IMR-90 (cell line): ENCODE measurements around the gene SPAG7. TPM values are rescaled to one million over a fixed set of nuclear protein-coding genes. Genes with fewer than 3 reads are reported as not detected.

ENCODE experiments used
- ATAC-seq: fragments of 200-7000 bp; cut with Tn5 transposase; 2 replicates; pipeline ENCODE4 v1.9.1; 2020; ENCODE audit warnings: low read depth, mild to moderate bottlenecking, moderate library complexity
- BruUV-seq: library from RNA; stranded (reverse); fragments of 400-500 nt; replicated peaks from 2 replicates; lab custom pipeline; 2021; lab: Mats Ljungman, UMichigan
- CTCF ChIA-PET: fragments of 300-600 bp; formaldehyde crosslinking; extraction: SDS; loops from one replicate; lab custom pipeline; 2021; ENCODE audit warnings: antibody characterized with exemption; lab: Yijun Ruan, JAX
- POLR2A ChIA-PET: fragments of 300-600 bp; sonication (Branson Sonifier 250); formaldehyde crosslinking; loops from one replicate; lab custom pipeline; 2022; ENCODE audit warnings: antibody characterized with exemption; ENCODE audit not compliant: unreplicated experiment; lab: Charles Lee
- DNase-seq: peaks from one replicate; pipeline ENCODE4 v3.0.0; 2013
- H2AFZ ChIP-seq: replicated peaks from 2 replicates; pipeline ENCODE3; 2013; ENCODE audit warnings: low read length, mild to moderate bottlenecking; ENCODE audit not compliant: poor library complexity
- H2AK5ac ChIP-seq: 2 replicates; pipeline ENCODE4 v1.6.1; 2013; ENCODE audit warnings: low read depth, low read length, inconsistent platforms
- H2AK9ac ChIP-seq: replicated peaks from 2 replicates; pipeline ENCODE3; 2013; ENCODE audit warnings: mild to moderate bottlenecking, low read depth, low read length, moderate library complexity; ENCODE audit not compliant: poor library complexity
- H2BK120ac ChIP-seq: 2 replicates; pipeline ENCODE4 v1.6.1; 2013; ENCODE audit warnings: low read depth, low read length, inconsistent platforms
- H2BK15ac ChIP-seq: 3 replicates; pipeline ENCODE4 v1.6.1; 2013; ENCODE audit warnings: low read depth, low read length, inconsistent platforms
- H2BK20ac ChIP-seq: 2 replicates; pipeline ENCODE4 v1.6.1; 2013; ENCODE audit warnings: low read depth, mild to moderate bottlenecking, inconsistent platforms, low read length, moderate library complexity
- H2BK5ac ChIP-seq: 2 replicates; pipeline ENCODE4 v1.6.1; 2013; ENCODE audit warnings: mild to moderate bottlenecking, low read depth, low read length, inconsistent platforms; ENCODE audit not compliant: poor library complexity, severe bottlenecking
- H3K14ac ChIP-seq: replicated peaks from 2 replicates; pipeline ENCODE4 v1.6.1; 2013; ENCODE audit warnings: low read depth, low read length, inconsistent platforms
- H3K18ac ChIP-seq: 2 replicates; pipeline ENCODE4 v1.6.1; 2013; ENCODE audit warnings: low read depth, low read length, control low read depth
- H3K23ac ChIP-seq: 2 replicates; pipeline ENCODE4 v1.6.1; 2013; ENCODE audit warnings: low read depth, low read length, inconsistent platforms
- H3K27ac ChIP-seq: 2 replicates; pipeline ENCODE4 v1.5.1; 2013; ENCODE audit warnings: mild to moderate bottlenecking, control low read depth, low read length; ENCODE audit not compliant: insufficient read depth
- H3K27me3 ChIP-seq: 2 replicates; pipeline ENCODE4 v1.6.1; 2013; ENCODE audit warnings: low read length; ENCODE audit not compliant: control insufficient read depth, insufficient read depth
- H3K36me3 ChIP-seq: 2 replicates; pipeline ENCODE4 v1.6.1; 2013; ENCODE audit warnings: low read length, mixed read lengths; ENCODE audit not compliant: control insufficient read depth, insufficient read depth
- H3K4ac ChIP-seq: 2 replicates; pipeline ENCODE4 v1.6.1; 2013; ENCODE audit warnings: low read depth, low read length, inconsistent platforms
- H3K4me1 ChIP-seq: 2 replicates; pipeline ENCODE4 v1.6.1; 2013; ENCODE audit warnings: low read length, mixed read lengths; ENCODE audit not compliant: control insufficient read depth, insufficient read depth
- H3K4me2 ChIP-seq: 2 replicates; pipeline ENCODE4 v1.6.1; 2013; ENCODE audit warnings: low read depth, mild to moderate bottlenecking, control low read depth, low read length, moderate library complexity
- H3K4me3 ChIP-seq: 2 replicates; pipeline ENCODE4 v1.5.1; 2013; ENCODE audit warnings: low read depth, mild to moderate bottlenecking, control low read depth, low read length, moderate library complexity; ENCODE audit not compliant: insufficient read depth
- H3K56ac ChIP-seq: 2 replicates; pipeline ENCODE4 v1.6.1; 2013; ENCODE audit warnings: low read length, inconsistent platforms; ENCODE audit not compliant: insufficient read depth; ENCODE audit errors: extremely low read depth
- H3K79me1 ChIP-seq, 2 experiments: 2 replicates each; pipeline ENCODE4 v1.6.1; 2013; ENCODE audit warnings: low read length in 2 of 2, inconsistent platforms in 1 of 2, low read depth in 1 of 2
- H3K9ac ChIP-seq: 2 replicates; pipeline ENCODE4 v1.6.1; 2013; ENCODE audit warnings: low read depth, low read length, control low read depth
- H3K9me1 ChIP-seq: 2 replicates; pipeline ENCODE4 v1.6.1; 2013; ENCODE audit warnings: low read length, inconsistent platforms; ENCODE audit not compliant: insufficient read depth
- H3K9me3 ChIP-seq: 2 replicates; pipeline ENCODE4 v1.6.1; 2013; ENCODE audit warnings: low read length; ENCODE audit not compliant: control insufficient read depth, insufficient read depth
- H4K20me1 ChIP-seq: 2 replicates; pipeline ENCODE4 v1.6.1; 2013; ENCODE audit warnings: low read length, inconsistent platforms; ENCODE audit not compliant: insufficient read depth
- H4K5ac ChIP-seq: 2 replicates; pipeline ENCODE4 v1.6.1; 2013; ENCODE audit warnings: mild to moderate bottlenecking, low read depth, low read length, control low read depth
- H4K8ac ChIP-seq, 2 experiments: 2 replicates each; pipeline ENCODE4 v1.6.1; 2013; ENCODE audit warnings: low read depth in 2 of 2, low read length in 2 of 2, control low read depth in 1 of 2, inconsistent platforms in 1 of 2
- H4K91ac ChIP-seq: 2 replicates; pipeline ENCODE4 v1.6.1; 2013; ENCODE audit warnings: low read depth, low read length, inconsistent platforms; ENCODE audit not compliant: insufficient read depth
- MAFK ChIP-seq: IDR thresholded peaks from 2 replicates; pipeline ENCODE4 v1.6.1; 2012; ENCODE audit warnings: low read depth, low read length, improper control_type of control experiment
- MAZ ChIP-seq: IDR thresholded peaks from 2 replicates; pipeline ENCODE4 v1.6.1; 2012; ENCODE audit warnings: low read depth, mild to moderate bottlenecking, low read length, improper control_type of control experiment, moderate library complexity, borderline replicate concordance
- SMC3 ChIP-seq: fragments of 150-350 bp; IDR thresholded peaks from 2 replicates; pipeline ENCODE4 v1.6.1; 2016; ENCODE audit warnings: low read depth, mild to moderate bottlenecking, antibody characterized with exemption, low read length, moderate library complexity
- WGBS, 2 experiments: methylation state at CpG; one replicate each; pipeline versions ENCODE4 v1.1.5 to v1.1.7; 2013; ENCODE audit warnings: missing lambda C conversion rate in 2 of 2; ENCODE audit not compliant: insufficient read length in 1 of 2; ENCODE audit errors: extremely low coverage in 2 of 2; 5-methylcytosine and 5-hydroxymethylcytosine counted together
- dilution Hi-C: fragments of 300-500 bp; cut with HindIII; formaldehyde crosslinking; loops from one replicate; pipeline ENCODE4 v1.14.3; 2018; ENCODE audit warnings: low sequenced_read_pairs; ENCODE audit not compliant: unreplicated experiment
- in situ Hi-C: fragments of 300-500 bp; cut with MboI; formaldehyde crosslinking; loops from 3 replicates; pipeline ENCODE4 v1.14.3; 2019; ENCODE audit warnings: low sequenced_read_pairs, inconsistent platforms, mixed read lengths
- intact Hi-C: fragments of 100-400 bp; cut with micrococcal nuclease; formaldehyde crosslinking; loops from 2 replicates; pipeline ENCODE4 v1.10.0; 2022
- polyA plus RNA-seq, 3 experiments: library from polyadenylated mRNA; depleted of rRNA; stranded (reverse); fragments of >200 nt; gene quantifications; 2 replicates each; pipeline ENCODE4 v1.2.3, GENCODE V29; 2012; ENCODE audit warnings: low replicate concordance in 1 of 3
- total RNA-seq: library from RNA; depleted of rRNA; stranded (reverse); fragments of >200 nt; gene quantifications from 2 replicates; pipeline ENCODE4 v1.2.3, GENCODE V29; 2012
- TF ChIP-seq, protein P1 (sequence below): fragments of 150-350 bp; IDR thresholded peaks from 2 replicates; pipeline ENCODE4 v1.6.1; 2016; ENCODE audit warnings: low read depth, mild to moderate bottlenecking, low read length, moderate library complexity, borderline replicate concordance

The SPAG7 gene
- total and polyA plus RNA-seq, 2 of the 4 experiments (the other 2 are of a cell fraction) = 50.2 to 108 TPM

DNA sequence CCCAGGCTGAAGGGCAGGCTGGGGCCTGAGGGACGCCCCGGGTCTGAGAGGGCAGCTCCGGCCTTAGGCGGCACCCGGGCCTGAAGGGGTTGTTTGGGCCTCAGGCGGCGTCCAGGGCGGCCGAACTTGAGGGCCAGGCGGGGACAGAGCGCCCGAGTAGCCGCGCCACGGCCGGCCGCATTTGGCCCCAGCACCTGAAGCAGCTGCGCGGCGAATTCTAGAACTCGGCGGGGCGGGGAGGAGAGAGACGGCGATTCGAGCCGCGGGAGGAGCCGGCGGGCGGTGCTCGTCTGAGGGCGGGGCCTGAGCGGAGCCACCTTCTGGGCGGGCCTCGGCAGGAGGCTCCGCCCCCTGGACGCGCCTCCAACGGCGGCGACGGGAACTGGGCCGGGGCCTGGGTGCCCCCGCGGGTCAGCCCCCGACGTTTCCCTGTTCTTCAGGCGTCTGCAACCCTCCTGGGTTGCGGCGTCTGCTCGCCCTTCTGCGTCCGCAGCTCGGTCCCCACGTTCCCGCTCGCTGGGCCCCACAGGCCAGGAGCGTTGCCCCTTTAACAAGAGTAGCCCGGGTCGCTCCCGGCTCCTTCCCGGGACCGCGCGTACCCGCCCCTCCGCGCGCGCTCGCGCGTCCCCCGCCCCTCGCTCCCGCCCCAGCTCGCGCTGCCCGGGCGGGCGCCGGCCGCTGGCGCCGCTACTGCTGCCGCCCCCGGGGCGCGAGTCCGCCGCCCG is 29.8 kb upstream of the SPAG7 start, which contains the start of the genes INCA1 and KIF1C:
INCA1 (minus strand) TSS at position 221 of the 725 bp plus-strand sequence. CDS start 3,085 bp downstream, outside the sequence.
KIF1C (plus strand) TSS at position 649 of the 725 bp plus-strand sequence. CDS start 2,297 bp downstream, outside the sequence.
- H3K56ac ChIP-seq = peak within 1 kb of the TSS; percentile 77
- peak within 1 kb of the TSS; percentile 95 for H3K4ac ChIP-seq
- WGBS, 2 experiments = 0% methylated on average over 43 of the region's 93 CpGs; no CpG with 5 or more reads in 1 of the 2 experiments
- peak within 1 kb of the TSS; percentile 84 to 86; a peak in 3 of 4 replicates for H4K8ac ChIP-seq
- peaks cover 19% of the 10 kb centered on the region for H3K36me3 ChIP-seq
- ChIA-PET POLR2A (interaction anchor here (0.6 to 0.8 kb wide), 3 partner anchors 49 to 767 kb away, joined by 3 to 11 read pairs (median 7); partner anchors contain the start of gene PFN1), CTCF (interaction anchor here (0.9 to 1.2 kb wide), 3 partner anchors 10 to 13 kb away, joined by 3 to 4 read pairs (median 3); partner anchors contain the start of gene CAMTA2)
- in situ Hi-C loops (no loop called here), intact Hi-C loops (no loop called here), dilution Hi-C loops (no loop called here)
- H2BK120ac ChIP-seq = peak within 1 kb of the TSS; percentile 89
- no peaks in the 10 kb centered on the region for H3K27me3 ChIP-seq
- peak within 1 kb of the TSS; percentile 89 for H3K9ac ChIP-seq
- BruUV-seq = no TSS peak
- peaks cover 18% of the 10 kb centered on the region for H3K9me1 ChIP-seq
- ATAC-seq (peak; percentile 95), DNase-seq (peak; percentile 82)
- H2AFZ ChIP-seq = peak within 1 kb of the TSS; percentile 100
- peak within 1 kb of the TSS; percentile 96 for H3K4me2 ChIP-seq
- H2BK5ac ChIP-seq = peak within 1 kb of the TSS; percentile 100
- H3K27ac ChIP-seq = peak within 1 kb of the TSS; percentile 98
- peaks cover 26% of the 10 kb centered on the region for H4K20me1 ChIP-seq
- peak within 1 kb of the TSS; percentile 18; the same call in 1 of the 2 replicates for H4K5ac ChIP-seq
- peaks cover 28 to 48% of the 10 kb centered on the region in 2 experiments for H3K79me1 ChIP-seq
- H2BK20ac ChIP-seq = 0 out of 2 replicates have a peak within 1 kb of the TSS, but pooled peaks have one; percentile 45
- H2AK5ac ChIP-seq = peak within 1 kb of the TSS; percentile 91
- peak within 1 kb of the TSS; percentile 94 for H3K14ac ChIP-seq
- peak within 1 kb of the TSS; percentile 96 for H3K4me3 ChIP-seq
- H3K9me3 ChIP-seq = no peaks in the 10 kb centered on the region
- H4K91ac ChIP-seq = peak within 1 kb of the TSS; percentile 82
- H3K23ac ChIP-seq = peak within 1 kb of the TSS; percentile 97
- H2AK9ac ChIP-seq = peak within 1 kb of the TSS; percentile 97
- peak within 1 kb of the TSS; percentile 87 for H3K18ac ChIP-seq
- peak within 1 kb of the TSS; percentile 97; the same call in 2 of the 3 replicates for H2BK15ac ChIP-seq
- peak; percentile 61; the same call in 1 of the 2 replicates for TF ChIP-seq MAZ
- TF ChIP-seq MAFK = no peak
- TF ChIP-seq, protein P1, sequence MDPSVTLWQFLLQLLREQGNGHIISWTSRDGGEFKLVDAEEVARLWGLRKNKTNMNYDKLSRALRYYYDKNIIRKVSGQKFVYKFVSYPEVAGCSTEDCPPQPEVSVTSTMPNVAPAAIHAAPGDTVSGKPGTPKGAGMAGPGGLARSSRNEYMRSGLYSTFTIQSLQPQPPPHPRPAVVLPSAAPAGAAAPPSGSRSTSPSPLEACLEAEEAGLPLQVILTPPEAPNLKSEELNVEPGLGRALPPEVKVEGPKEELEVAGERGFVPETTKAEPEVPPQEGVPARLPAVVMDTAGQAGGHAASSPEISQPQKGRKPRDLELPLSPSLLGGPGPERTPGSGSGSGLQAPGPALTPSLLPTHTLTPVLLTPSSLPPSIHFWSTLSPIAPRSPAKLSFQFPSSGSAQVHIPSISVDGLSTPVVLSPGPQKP = no peak
- TF ChIP-seq SMC3 = no peak
- H3K4me1 ChIP-seq = peaks cover 21% of the 10 kb centered on the region
